Activated T-helper 2 cell treated with anti-CD3 and anti-CD28 coated beads, Interferon-gamma antibody, Interleukin-2, Interleukin-4, amounts not matched to agents 10 μg/mL and 5 μg/mL and 100 μg/mL, durations not matched to agents 14 hours and 24 hours and 36 hours (primary cell): Measurements from ENCODE around the gene AKAP5. TPM values are rescaled to one million over a fixed set of nuclear protein-coding genes. Genes with fewer than 3 reads are reported as not detected.
"Not testable (repeated sequence)": the region's sequence is repeated elsewhere in the genome, so short reads cannot be mapped to it uniquely, and the experiment has no call there.

Experiments used
- DNase-seq: peaks from one replicate; pipeline ENCODE4 v3.0.0; 2021; ENCODE audit warnings: low spot score
- H3K27ac Mint-ChIP-seq: one replicate; pipeline ENCODE4 v1.8.0; 2021; ENCODE audit warnings: mixed read lengths
- H3K27me3 Mint-ChIP-seq: one replicate; pipeline ENCODE4 v1.8.0; 2021; ENCODE audit warnings: low read depth, mixed read lengths
- H3K36me3 Mint-ChIP-seq: one replicate; pipeline ENCODE4 v1.8.0; 2021; ENCODE audit warnings: low read depth, mixed read lengths
- H3K4me1 Mint-ChIP-seq: one replicate; pipeline ENCODE4 v1.8.0; 2021; ENCODE audit warnings: low read depth, mixed read lengths
- H3K4me3 Mint-ChIP-seq: one replicate; pipeline ENCODE4 v1.8.0; 2021; ENCODE audit warnings: low read depth, mild to moderate bottlenecking, moderate library complexity, mixed read lengths
- H3K9me3 Mint-ChIP-seq: one replicate; pipeline ENCODE4 v1.8.0; 2021; ENCODE audit warnings: mixed read lengths
- intact Hi-C: fragments of 100-400 bp; cut with micrococcal nuclease; formaldehyde crosslinking; loops from one replicate; pipeline ENCODE4 v1.15.1; 2023
- total RNA-seq: library from RNA; stranded (reverse); gene quantifications from 2 replicates; pipeline ENCODE4 v1.2.3, GENCODE V29; 2022

Gene AKAP5
- total RNA-seq, 1 donor from 2014 or later, result 2.3 TPM

DNA sequence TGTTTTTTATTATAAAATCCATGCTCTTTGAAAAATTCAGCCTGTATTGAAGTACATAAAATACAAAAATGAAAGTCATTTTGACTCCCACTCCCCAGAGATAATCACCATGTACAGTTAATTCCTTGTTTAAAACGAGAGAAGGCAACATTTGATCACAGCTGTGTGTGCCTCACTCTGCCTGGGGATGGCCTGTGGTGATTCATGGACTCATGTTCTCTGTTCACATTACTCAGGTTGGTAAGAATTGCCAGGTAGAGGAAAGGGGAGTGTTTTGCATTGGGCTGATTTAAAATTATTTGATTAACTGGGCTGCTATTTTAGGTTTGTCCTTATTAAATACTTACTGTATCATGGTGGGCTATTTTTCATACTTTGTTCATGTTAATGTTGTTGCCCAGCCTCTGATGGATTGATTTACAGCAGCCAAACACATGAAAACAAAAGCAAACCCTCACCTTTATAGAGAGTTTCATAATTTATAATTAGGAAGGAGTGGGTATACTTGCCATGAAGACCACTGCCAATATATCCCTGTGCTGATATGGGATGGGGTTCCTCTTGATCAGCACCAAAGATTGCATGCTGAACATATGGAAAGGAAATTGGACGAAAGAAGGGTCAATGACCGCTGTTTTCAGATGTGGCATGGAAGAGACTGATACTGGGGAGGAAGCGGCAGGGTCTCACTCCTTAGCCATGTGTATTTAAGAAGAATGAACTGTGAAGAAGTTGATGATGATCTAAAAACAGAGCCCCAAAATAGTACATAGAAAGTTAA, 42.3 kb downstream of the AKAP5 start:
- Mint-ChIP-seq H3K4me1 (peaks cover 55% of the 10 kb centered on the region), H3K4me3 (peak overlapping the region; percentile 98), H3K27ac (peak overlapping the region; percentile 97), H3K9me3 (no peaks in the 10 kb centered on the region), H3K27me3 (no peaks in the 10 kb centered on the region), H3K36me3 (peaks cover 45% of the 10 kb centered on the region)
- no peak for DNase-seq
- intact Hi-C loops, result loop anchor here (5.0 to 10.0 kb wide), 4 partner anchors 127 to 1033 kb away; partner anchors contain the start of genes MAX and SYNE2

DNA sequence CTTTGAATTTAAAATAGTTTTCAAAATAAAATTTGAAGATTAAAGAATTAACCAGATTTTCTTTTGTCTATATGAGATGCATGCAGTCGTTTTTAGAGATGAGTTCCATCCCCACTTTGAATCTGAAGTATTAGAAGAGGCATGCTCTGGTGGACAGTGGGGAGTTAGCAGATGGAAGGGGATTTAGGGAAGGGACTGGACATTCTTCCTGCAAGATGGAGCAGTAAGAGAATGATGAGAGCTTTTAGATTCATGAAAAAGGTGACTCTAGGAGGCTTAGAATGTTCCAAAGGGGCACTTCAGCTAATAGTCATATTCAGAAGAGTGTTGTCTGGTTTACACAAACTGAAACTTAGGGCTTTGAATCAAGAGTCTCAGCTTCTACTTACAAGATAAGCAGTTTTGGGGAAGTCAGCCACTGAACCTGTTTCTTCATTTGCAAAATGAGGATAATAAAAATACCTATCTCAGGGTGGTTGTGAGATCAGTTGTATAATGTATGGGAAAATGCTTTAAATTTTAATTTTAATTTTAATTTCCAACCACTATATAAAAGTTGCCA, 43.0 kb downstream of the AKAP5 start:
- peaks cover 54% of the 10 kb centered on the region for H3K4me1 Mint-ChIP-seq
- H3K9me3 Mint-ChIP-seq, result no peaks in the 10 kb centered on the region
- intact Hi-C loops, result loop anchor here (5.0 to 10.0 kb wide), 4 partner anchors 127 to 1033 kb away; partner anchors contain the start of genes MAX and SYNE2
- H3K27ac Mint-ChIP-seq, result peak overlapping the region; percentile 97
- H3K36me3 Mint-ChIP-seq, result peaks cover 40% of the 10 kb centered on the region
- peak overlapping the region; percentile 56 for H3K4me3 Mint-ChIP-seq
- no peak for DNase-seq
- H3K27me3 Mint-ChIP-seq, result no peaks in the 10 kb centered on the region

DNA sequence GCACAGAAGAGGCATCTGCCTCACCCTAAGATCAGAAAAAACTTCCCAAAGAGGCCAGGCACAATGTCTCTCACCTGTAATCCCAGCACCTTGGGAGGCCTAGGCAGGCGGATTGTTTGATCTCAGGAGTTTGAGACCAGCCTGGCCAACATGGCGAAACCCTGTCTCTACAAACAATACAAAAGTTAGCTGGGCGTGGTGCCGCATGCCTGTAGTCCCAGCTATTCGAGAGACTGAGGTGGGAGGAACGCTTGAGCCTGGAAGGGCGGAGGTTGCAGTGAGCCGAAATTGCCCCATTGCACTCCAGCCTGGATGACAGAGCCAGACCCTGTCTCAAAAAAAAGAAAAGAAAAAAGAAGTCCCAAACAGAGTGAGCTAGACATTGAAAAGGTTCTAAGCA, 43.7 kb downstream of the AKAP5 start:
- Mint-ChIP-seq H3K36me3 (peaks cover 43% of the 10 kb centered on the region), H3K4me3 (peak overlapping the region; percentile 40), H3K27ac (peak overlapping the region; percentile 97), H3K4me1 (peaks cover 57% of the 10 kb centered on the region), H3K27me3 (no peaks in the 10 kb centered on the region), H3K9me3 (no peaks in the 10 kb centered on the region)
- intact Hi-C loops, result loop anchor here (5.0 to 10.0 kb wide), 4 partner anchors 126 to 1034 kb away; partner anchors contain the start of genes MAX and SYNE2
- no peak for DNase-seq

DNA sequence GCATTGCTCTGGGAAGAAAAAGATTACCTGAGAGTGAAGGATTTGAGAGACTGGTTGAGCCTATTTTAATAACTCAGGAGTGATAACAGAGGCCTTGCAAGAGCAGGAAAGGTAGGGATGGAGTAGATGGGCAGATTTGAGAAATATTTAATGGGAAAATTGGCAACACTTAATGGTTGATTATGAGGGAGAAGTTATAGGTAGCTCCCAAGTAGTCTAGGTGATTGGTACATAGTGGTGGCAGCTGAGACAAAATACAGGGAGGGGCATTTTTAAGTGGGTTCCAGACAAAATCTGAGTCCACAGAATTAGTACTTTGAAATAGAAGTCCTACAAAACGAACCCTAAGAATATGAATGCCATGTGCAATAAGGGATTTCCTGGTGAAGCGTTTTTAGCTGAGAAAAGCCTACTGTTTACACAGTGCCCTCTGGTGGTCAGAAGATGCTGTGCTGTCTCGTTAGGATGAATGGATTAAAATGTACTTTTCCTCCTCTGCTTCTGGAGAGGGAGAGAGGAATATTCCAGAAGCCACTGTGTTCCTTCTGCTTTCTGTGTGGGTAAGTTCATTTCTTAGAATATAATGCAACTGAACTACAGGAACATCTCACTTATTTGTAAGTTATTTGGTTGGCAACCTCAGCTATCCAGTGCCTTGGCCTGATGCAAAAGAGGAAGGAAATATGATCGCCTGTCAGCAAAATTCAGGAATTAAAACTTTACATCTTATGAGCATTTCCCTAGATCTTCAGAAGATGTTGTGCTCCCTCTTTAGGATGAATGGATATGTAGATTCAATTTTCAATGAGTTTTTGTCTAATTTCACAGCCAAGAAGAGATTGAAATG, 45.7 kb downstream of the AKAP5 start:
- peak overlapping the region; percentile 75 for H3K27ac Mint-ChIP-seq
- H3K36me3 Mint-ChIP-seq, result peaks cover 38% of the 10 kb centered on the region
- intact Hi-C loops, result loop anchor here (1.0 to 2.0 kb wide), 3 partner anchors 8 to 167 kb away; partner anchors contain the start of gene ZBTB25
- no peaks in the 10 kb centered on the region for H3K9me3 Mint-ChIP-seq
- DNase-seq, result peak; percentile 51
- H3K27me3 Mint-ChIP-seq, result no peaks in the 10 kb centered on the region
- peaks cover 60% of the 10 kb centered on the region for H3K4me1 Mint-ChIP-seq
- H3K4me3 Mint-ChIP-seq, result peak overlapping the region; percentile 59

DNA sequence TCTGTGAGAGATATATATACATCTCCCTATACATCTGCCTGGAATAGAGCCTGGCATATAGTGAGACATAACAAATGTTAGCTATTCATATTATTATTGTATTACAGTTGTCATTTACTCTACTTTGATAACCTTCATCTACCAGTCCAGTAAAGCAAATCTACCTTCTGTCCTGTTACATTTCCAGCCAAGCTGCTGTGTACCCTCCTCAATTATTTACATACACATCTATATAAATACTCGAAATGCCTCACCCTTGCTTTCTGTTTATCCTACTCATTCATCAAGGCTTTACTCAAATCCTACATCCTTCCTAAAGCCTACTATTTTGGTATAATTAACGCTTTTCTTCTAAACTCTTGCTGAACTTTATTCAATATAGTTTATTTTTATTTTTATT, 48.0 kb downstream of the AKAP5 start:
- Mint-ChIP-seq H3K27me3 (no peaks in the 10 kb centered on the region), H3K27ac (no peak overlapping the region), H3K4me1 (peaks cover 50% of the 10 kb centered on the region), H3K36me3 (peaks cover 26% of the 10 kb centered on the region), H3K4me3 (no peak overlapping the region), H3K9me3 (no peaks in the 10 kb centered on the region)
- intact Hi-C loops, result no loop called here
- no peak for DNase-seq

DNA sequence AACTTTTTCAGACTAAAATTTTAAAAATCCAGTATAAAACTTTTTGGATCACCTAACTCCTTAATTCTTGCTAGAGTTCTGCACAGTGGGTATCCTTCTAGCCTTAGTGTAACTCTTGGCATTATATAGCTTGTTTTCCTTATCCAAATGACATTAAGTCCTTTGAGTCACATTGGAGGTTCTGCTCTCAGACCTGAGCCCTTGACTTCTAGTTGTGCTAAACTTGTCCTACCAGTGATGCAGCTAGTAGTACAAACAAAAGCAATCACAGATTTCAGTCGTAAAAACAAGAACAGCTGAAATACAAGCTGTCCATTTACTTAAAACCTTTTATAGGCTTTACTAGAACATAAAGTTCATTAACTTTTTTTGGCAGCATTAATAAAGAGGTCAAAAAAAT, 49.8 kb downstream of the AKAP5 start:
- no peaks in the 10 kb centered on the region for H3K9me3 Mint-ChIP-seq
- intact Hi-C loops, result no loop called here

DNA sequence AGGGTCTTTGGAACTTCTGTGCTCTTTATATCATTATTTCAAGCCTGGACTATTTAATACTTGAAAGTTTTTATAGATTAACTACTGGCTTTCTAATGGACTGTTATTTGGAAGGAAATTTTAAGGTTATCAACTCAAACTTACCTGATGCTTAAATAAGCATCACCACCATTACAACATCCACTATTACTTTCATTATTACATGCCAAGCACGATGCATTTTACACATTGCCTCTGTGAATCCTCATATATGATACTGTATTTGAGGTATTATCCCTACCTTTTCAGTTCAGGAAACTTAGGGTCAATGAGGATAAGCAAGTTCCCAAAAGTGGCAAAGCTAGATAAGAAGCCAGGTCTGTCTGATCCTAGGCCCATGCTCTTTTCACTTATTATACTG, 51.7 kb downstream of the AKAP5 start:
- intact Hi-C loops, result no loop called here
- peaks cover 20% of the 10 kb centered on the region for H3K36me3 Mint-ChIP-seq
- no peaks in the 10 kb centered on the region for H3K9me3 Mint-ChIP-seq
- H3K4me3 Mint-ChIP-seq, result no peak overlapping the region
- H3K27ac Mint-ChIP-seq, result no peak overlapping the region
- H3K4me1 Mint-ChIP-seq, result peaks cover 24% of the 10 kb centered on the region
- no peak for DNase-seq
- H3K27me3 Mint-ChIP-seq, result no peaks in the 10 kb centered on the region

More for the DNA sequence above, 49.8 kb downstream of the AKAP5 start:
- H3K27ac Mint-ChIP-seq, result no peak overlapping the region
- no peak for DNase-seq
- peaks cover 19% of the 10 kb centered on the region for H3K36me3 Mint-ChIP-seq
- no peak overlapping the region for H3K4me3 Mint-ChIP-seq
- H3K4me1 Mint-ChIP-seq, result peaks cover 37% of the 10 kb centered on the region
- no peaks in the 10 kb centered on the region for H3K27me3 Mint-ChIP-seq

DNA sequence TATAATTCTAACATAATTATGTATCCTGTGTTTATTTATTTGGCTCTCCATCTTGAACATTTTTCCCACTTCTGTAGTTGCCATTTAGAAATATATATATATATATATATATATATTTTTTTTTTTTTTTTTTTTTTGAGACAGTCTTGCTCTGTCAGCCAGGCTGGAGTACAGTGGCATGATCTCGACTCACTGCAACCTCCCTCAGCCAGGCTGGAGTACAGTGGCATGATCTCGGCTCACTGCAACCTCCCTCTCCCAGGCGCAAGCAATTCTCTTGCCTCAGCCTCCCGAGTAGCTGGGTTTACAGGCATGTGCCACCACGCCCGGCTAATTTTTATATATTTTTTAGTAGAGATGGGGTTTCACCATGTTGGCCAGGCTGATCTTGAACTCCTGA, 52.4 kb downstream of the AKAP5 start:
- H3K4me3 Mint-ChIP-seq, H3K27me3 Mint-ChIP-seq, DNase-seq, intact Hi-C loops, H3K27ac Mint-ChIP-seq, H3K9me3 Mint-ChIP-seq: not testable (repeated sequence)
- H3K4me1 Mint-ChIP-seq, result peaks cover 24% of the 10 kb centered on the region
- peaks cover 20% of the 10 kb centered on the region for H3K36me3 Mint-ChIP-seq

DNA sequence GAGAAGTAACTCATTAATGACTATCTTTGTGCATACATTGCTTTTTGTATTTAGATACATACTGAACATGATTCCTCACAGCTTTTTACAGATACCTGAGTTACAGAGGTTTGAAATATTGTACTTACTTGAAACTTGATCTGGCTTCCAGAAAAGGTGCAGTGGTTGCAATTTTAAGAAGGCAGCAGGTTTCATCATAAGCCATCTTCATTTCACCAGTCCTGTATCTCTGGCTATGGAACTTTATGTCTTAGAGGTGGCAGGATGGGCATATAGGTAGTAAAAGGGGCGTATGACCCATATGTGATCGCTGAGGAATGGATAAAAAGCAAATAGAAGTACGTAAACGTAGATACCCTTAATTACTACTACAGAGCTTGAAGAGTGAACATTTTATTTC, 52.9 kb downstream of the AKAP5 start:
- peaks cover 20% of the 10 kb centered on the region for H3K36me3 Mint-ChIP-seq
- no peaks in the 10 kb centered on the region for H3K27me3 Mint-ChIP-seq
- H3K4me3 Mint-ChIP-seq, result no peak overlapping the region
- H3K27ac Mint-ChIP-seq, result no peak overlapping the region
- peaks cover 22% of the 10 kb centered on the region for H3K4me1 Mint-ChIP-seq
- intact Hi-C loops, result no loop called here
- no peak for DNase-seq
- no peaks in the 10 kb centered on the region for H3K9me3 Mint-ChIP-seq

DNA sequence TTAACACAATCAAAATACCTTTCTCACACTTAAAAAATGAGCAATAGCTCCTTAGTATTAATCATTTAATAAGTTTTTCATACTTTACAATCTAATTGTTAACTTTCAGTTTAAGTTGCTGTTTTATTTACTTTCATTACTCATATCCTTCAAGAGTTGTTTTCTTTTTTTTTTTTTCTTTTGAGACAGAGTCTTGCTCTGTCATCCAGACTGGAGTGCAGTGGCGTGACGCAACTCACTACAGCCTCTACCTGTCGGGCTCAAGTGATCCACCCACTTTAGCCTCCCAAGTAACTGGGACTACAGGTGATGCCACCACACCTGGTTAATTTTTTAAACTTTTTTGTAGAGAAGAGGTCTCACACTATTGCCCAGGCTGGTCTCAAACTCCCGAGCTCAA, 55.4 kb downstream of the AKAP5 start:
- no peak overlapping the region for H3K27ac Mint-ChIP-seq
- H3K9me3 Mint-ChIP-seq, result no peaks in the 10 kb centered on the region
- intact Hi-C loops, result no loop called here
- H3K4me1 Mint-ChIP-seq, result peaks cover 14% of the 10 kb centered on the region
- no peak overlapping the region for H3K4me3 Mint-ChIP-seq
- H3K36me3 Mint-ChIP-seq, result peaks cover 19% of the 10 kb centered on the region
- no peak for DNase-seq
- no peaks in the 10 kb centered on the region for H3K27me3 Mint-ChIP-seq

DNA sequence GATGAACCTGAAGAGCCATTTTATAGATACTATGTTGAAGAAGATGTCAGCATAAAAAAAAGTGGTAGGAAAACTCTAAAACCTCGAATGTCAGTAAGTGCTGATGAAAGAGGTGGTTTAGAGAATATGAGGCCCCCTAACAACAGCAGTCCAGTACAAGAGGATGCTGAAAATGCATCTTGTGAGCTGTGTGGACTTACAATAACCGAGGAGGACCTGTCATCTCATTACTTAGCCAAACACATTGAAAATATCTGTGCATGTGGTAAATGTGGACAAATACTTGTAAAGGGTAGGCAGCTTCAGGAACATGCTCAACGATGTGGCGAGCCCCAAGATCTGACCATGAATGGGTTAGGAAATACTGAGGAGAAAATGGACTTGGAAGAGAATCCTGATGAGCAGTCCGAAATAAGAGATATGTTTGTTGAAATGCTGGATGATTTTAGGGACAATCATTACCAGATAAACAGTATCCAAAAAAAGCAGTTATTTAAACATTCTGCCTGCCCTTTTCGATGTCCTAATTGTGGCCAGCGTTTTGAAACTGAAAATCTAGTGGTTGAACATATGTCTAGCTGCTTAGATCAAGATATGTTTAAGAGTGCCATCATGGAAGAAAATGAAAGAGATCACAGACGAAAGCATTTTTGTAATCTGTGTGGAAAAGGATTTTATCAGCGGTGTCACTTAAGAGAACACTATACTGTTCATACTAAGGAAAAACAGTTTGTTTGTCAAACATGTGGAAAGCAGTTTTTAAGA, 57.5 kb downstream of the AKAP5 start:
- intact Hi-C loops, result loop anchor here (2.0 kb wide), 1 partner anchor 18 kb away; the partner anchor contains the start of gene HSPA2
- peaks cover 11% of the 10 kb centered on the region for H3K4me1 Mint-ChIP-seq
- no peak overlapping the region for H3K4me3 Mint-ChIP-seq
- peaks cover 32% of the 10 kb centered on the region for H3K36me3 Mint-ChIP-seq
- no peak overlapping the region for H3K27ac Mint-ChIP-seq
- H3K27me3 Mint-ChIP-seq, result no peaks in the 10 kb centered on the region
- no peak for DNase-seq
- no peaks in the 10 kb centered on the region for H3K9me3 Mint-ChIP-seq
